Upper lobe of left lung (tissue), 6 donors: ENCODE results near the gene NXF1. TPM values are rescaled to one million over a fixed set of nuclear protein-coding genes. Genes with fewer than 3 reads are reported as not detected.

Source experiments
- ATAC-seq, 2 donors: fragments of 200-7000 bp; cut with Tn5 transposase; one replicate each; pipeline ENCODE4 v1.9.1; 2022; ENCODE audit warnings: mild to moderate bottlenecking in 2 of 2, moderate library complexity in 2 of 2; ENCODE audit not compliant: low FRiP score in 2 of 2
- DNase-seq, 2 donors: peaks; one replicate each; pipeline ENCODE4 v3.0.0-alpha.2; 2019 to 2020
- H3K27ac ChIP-seq, 4 donors: fragments of 200-600 bp; sonication (generic); one replicate each; pipeline ENCODE4 v1.5.1; 2016 to 2019
- H3K27me3 ChIP-seq, 4 donors: fragments of 200-600 bp; sonication (generic); one replicate each; pipeline ENCODE4 v1.5.1; 2017 to 2019
- H3K36me3 ChIP-seq, 4 donors: fragments of 200-600 bp; sonication (generic); one replicate each; pipeline ENCODE4 v1.5.1; 2016 to 2019
- H3K4me1 ChIP-seq, 4 donors: fragments of 200-600 bp; sonication (generic); one replicate each; pipeline ENCODE4 v1.5.1; 2018 to 2019
- H3K4me3 ChIP-seq, 4 donors: fragments of 200-600 bp; sonication (generic); one replicate each; pipeline ENCODE4 v1.5.1; 2017 to 2019; ENCODE audit warnings: mild to moderate bottlenecking in 2 of 4, moderate library complexity in 1 of 4
- H3K9me3 ChIP-seq, 4 donors: fragments of 200-600 bp; sonication (generic); one replicate each; pipeline ENCODE4 v1.5.1; 2018 to 2019
- CTCF ChIP-seq, 6 experiments: fragments of 450-650 bp in 4 of 6; fragments of 200-600 bp in 2 of 6; sonication (generic) in 2 of 6; IDR thresholded peaks; one replicate each; pipeline ENCODE4 v1.5.1; 2016 to 2019; ENCODE audit warnings: antibody characterized with exemption in 6 of 6
- EP300 ChIP-seq, 4 donors: sonication (generic); formaldehyde crosslinking; IDR thresholded peaks; one replicate each; pipeline ENCODE4 v1.5.1; 2017; ENCODE audit warnings: antibody characterized with exemption in 4 of 4, control low read depth in 2 of 4
- POLR2A ChIP-seq, 4 donors: fragments of 450-650 bp; IDR thresholded peaks; one replicate each; pipeline ENCODE4 v1.5.1; 2016 to 2017; ENCODE audit warnings: antibody characterized with exemption in 4 of 4, mild to moderate bottlenecking in 2 of 4
- POLR2AphosphoS5 ChIP-seq, 2 donors: sonication (generic); formaldehyde crosslinking; IDR thresholded peaks; one replicate each; pipeline ENCODE4 v1.5.1; 2017; ENCODE audit warnings: antibody characterized with exemption in 2 of 2
- WGBS, 2 donors: methylation state at CpG; one replicate each; pipeline ENCODE4 v1.1.5; 2017 to 2018; 5-methylcytosine and 5-hydroxymethylcytosine counted together
- total RNA-seq, 6 donors: library from RNA; depleted of rRNA in 4 of 6; stranded (reverse); fragments of >200 nt in 4 of 6; gene quantifications; one replicate each; pipeline versions ENCODE4 v1.1.0 to v1.2.1, GENCODE V29; 2016 to 2021
- donor health status: DM: no; HTN: no; CAD: no; lungs with moderate emphysema.
- donor health status: DM: no; HTN: yes; CAD: no; lungs with severe emphysema.

NXF1 gene
- total RNA-seq, 6 donors from 2014 or later = 56.1 to 215 (median 81.2) TPM

- H3K27me3 ChIP-seq = no peaks in the 10 kb centered on the region
- peaks cover 27 to 33% (median 30%) of the 10 kb centered on the region in 4 donors for H3K4me1 ChIP-seq
- H3K4me3 ChIP-seq = no peak overlapping the region
- H3K27ac ChIP-seq = no peak overlapping the region
- DNase-seq = no peak
- no peaks in the 10 kb centered on the region for H3K9me3 ChIP-seq
- peaks cover 12 to 37% (median 26%) of the 10 kb centered on the region in 4 donors for H3K36me3 ChIP-seq
- WGBS, 2 donors = 53 to 54% methylated on average over 3 of the region's 3 CpGs
- TF ChIP-seq POLR2AphosphoS5 (IDR thresholded peaks at IDR 0.05) = no peak
- TF ChIP-seq POLR2A (IDR thresholded peaks at IDR 0.05) = no peak
- no peak for TF ChIP-seq EP300 (IDR thresholded peaks at IDR 0.05)
- TF ChIP-seq CTCF (IDR thresholded peaks at IDR 0.05) = no peak
- ATAC-seq = no peak
Observed at GRCh38 chr11:62851807-62852522, 46.7 kb upstream of the NXF1 start.

GRCh38 chr11:62850911-62851806 lies 45.9 kb upstream of the NXF1 start:
- peaks cover 12 to 37% (median 26%) of the 10 kb centered on the region in 4 donors for H3K36me3 ChIP-seq
- H3K4me1 ChIP-seq = peaks cover 19 to 25% (median 25%) of the 10 kb centered on the region in 4 donors
- no peaks in the 10 kb centered on the region for H3K27me3 ChIP-seq
- no peak overlapping the region for H3K4me3 ChIP-seq
- ATAC-seq (no peak), DNase-seq (no peak)
- no peak for TF ChIP-seq POLR2AphosphoS5 (IDR thresholded peaks at IDR 0.05)
- no peak for TF ChIP-seq CTCF (IDR thresholded peaks at IDR 0.05)
- no peak for TF ChIP-seq EP300 (IDR thresholded peaks at IDR 0.05)
- no peak for TF ChIP-seq POLR2A (IDR thresholded peaks at IDR 0.05)
- H3K27ac ChIP-seq = no peak overlapping the region
- WGBS, 2 donors = 73 to 74% methylated on average over 12 to 15 of the region's 15 CpGs
- H3K9me3 ChIP-seq = no peaks in the 10 kb centered on the region

- ATAC-seq = no peak
- TF ChIP-seq POLR2AphosphoS5 (IDR thresholded peaks at IDR 0.05) = no peak
- no peak for TF ChIP-seq CTCF (IDR thresholded peaks at IDR 0.05)
- no peak for TF ChIP-seq EP300 (IDR thresholded peaks at IDR 0.05)
- 89 to 94% methylated on average over 1 of the region's 1 CpG for WGBS, 2 donors
Observed at GRCh38 chr11:62847767-62848314, 42.6 kb upstream of the NXF1 start.

GRCh38 chr11:62846177-62846576 lies 40.9 kb upstream of the NXF1 start:
- Histone ChIP-seq H3K4me1 (peaks cover 6 to 11% (median 7%) of the 10 kb centered on the region in 4 donors), H3K27ac (no peak overlapping the region), H3K9me3 (no peaks in the 10 kb centered on the region), H3K4me3 (no peak overlapping the region), H3K36me3 (peaks cover 0 to under 1% (median 0%) of the 10 kb centered on the region in 4 donors), H3K27me3 (no peaks in the 10 kb centered on the region)
- ATAC-seq (no peak), DNase-seq (no peak)
- WGBS, 2 donors = 83 to 91% methylated on average over 3 of the region's 3 CpGs
- no peak for TF ChIP-seq POLR2A (IDR thresholded peaks at IDR 0.05)
- no peak for TF ChIP-seq CTCF (IDR thresholded peaks at IDR 0.05)
- no peak for TF ChIP-seq EP300 (IDR thresholded peaks at IDR 0.05)
- no peak for TF ChIP-seq POLR2AphosphoS5 (IDR thresholded peaks at IDR 0.05)

More at GRCh38 chr11:62847767-62848314, 42.6 kb upstream of the NXF1 start:
- Histone ChIP-seq H3K4me3 (no peak overlapping the region), H3K4me1 (peaks cover under 1 to 1% (median under 1%) of the 10 kb centered on the region in 4 donors), H3K27me3 (no peaks in the 10 kb centered on the region), H3K27ac (no peak overlapping the region), H3K36me3 (peaks cover 5 to 16% (median 14%) of the 10 kb centered on the region in 4 donors), H3K9me3 (no peaks in the 10 kb centered on the region)
- no peak for DNase-seq
